ENCODE results near the gene ZC3H10. TPM values are rescaled to one million over a fixed set of nuclear protein-coding genes. Genes with fewer than 3 reads are reported as not detected.
A peak's percentile ranks its signal among the peaks of the same experiment; 100 is the strongest.

The ZC3H10 gene
- total and polyA plus RNA-seq, 2 of the 13 experiments (the other 11 are each of a cell fraction or from before 2014, with no cell fraction given): 0.70 to 2.3 TPM

DNA sequence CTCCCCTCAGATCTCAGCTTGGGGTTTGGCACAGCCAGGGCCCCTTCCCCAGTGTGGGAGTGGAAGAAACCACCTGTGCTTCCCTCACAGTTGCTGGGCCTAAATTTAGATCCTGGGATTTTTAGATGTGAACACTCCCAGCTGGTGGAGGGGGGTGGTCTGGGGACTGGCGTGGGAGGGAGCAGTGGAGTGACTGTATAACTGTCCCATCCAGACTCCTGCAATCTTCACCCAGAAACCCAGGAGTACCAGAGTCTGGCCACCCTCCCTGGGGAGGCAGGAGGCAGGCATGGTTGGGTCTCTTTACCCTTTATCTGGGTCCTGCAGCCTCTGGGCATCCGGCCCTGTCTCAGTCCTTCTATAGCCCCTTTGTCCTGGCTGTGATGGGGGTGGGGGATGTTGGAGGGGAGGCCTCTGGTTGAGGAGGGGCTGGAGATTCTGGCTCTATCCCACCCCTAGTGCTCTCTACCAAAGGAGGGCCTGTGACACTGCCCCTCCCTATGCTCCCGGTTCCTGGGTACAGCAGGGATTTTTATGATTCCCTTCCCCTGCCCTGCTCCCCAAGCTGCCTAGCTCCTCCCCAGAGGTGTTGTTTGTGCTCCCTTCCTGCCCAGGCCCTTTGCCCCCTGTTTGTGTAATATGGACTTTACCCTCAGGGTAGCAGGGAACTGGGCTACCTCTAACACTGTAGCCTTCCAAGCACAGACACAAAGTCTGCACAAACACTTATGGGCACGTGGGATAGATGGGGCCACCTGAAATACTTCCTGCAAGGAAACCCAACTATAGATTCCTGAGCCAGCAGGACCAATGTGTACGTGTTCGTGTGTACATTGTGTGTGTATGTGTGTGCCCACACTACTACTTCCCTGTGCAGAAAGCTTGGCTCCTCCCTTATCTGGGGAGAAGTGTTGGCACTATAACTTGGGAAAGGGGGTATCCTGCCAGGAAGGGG lies 36.4 kb upstream of the ZC3H10 start (continued):
- peak; percentile 81; the same call in 1 of the 2 replicates for TF ChIP-seq ZNF138 (CRISPR knock-in tag; IDR thresholded peaks at IDR 0.05; ENCODE audit: low read depth)
- TF ChIP-seq NFIC (IDR thresholded peaks at IDR 0.05; ENCODE audit: low read length): peak; percentile 91
- TF ChIP-seq ELF1 (CRISPR knock-in tag; IDR thresholded peaks at IDR 0.05): peak; percentile 89
- TF ChIP-seq TP53 (CRISPR knock-in tag; conservative IDR thresholded peaks at IDR 0.05): 0 out of 2 replicates have a peak, but pooled peaks have one; percentile 58
- TF ChIP-seq SIX1 (CRISPR knock-in tag; IDR thresholded peaks at IDR 0.05; ENCODE audit: borderline replicate concordance): peak; percentile 89; the same call in 1 of the 2 replicates
- TF ChIP-seq, protein P1, sequence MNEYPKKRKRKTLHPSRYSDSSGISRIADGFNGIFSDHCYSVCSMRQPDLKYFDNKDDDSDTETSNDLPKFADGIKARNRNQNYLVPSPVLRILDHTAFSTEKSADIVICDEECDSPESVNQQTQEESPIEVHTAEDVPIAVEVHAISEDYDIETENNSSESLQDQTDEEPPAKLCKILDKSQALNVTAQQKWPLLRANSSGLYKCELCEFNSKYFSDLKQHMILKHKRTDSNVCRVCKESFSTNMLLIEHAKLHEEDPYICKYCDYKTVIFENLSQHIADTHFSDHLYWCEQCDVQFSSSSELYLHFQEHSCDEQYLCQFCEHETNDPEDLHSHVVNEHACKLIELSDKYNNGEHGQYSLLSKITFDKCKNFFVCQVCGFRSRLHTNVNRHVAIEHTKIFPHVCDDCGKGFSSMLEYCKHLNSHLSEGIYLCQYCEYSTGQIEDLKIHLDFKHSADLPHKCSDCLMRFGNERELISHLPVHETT (CRISPR knock-in tag; conservative IDR thresholded peaks at IDR 0.05): peak; percentile 90; the same call in 1 of the 2 replicates
- peak; percentile 92 for TF ChIP-seq ZMYM2 (CRISPR knock-in tag; IDR thresholded peaks at IDR 0.05)
- TF ChIP-seq, protein P2, sequence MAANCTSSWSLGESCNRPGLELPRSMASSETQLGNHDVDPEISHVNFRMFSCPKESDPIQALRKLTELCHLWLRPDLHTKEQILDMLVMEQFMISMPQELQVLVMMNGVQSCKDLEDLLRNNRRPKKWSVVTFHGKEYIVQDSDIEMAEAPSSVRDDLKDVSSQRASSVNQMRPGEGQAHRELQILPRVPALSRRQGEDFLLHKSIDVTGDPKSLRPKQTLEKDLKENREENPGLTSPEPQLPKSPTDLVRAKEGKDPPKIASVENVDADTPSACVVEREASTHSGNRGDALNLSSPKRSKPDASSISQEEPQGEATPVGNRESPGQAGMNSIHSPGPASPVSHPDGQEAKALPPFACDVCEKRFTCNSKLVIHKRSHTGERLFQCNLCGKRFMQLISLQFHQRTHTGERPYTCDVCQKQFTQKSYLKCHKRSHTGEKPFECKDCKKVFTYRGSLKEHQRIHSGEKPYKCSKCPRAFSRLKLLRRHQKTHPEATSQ (CRISPR knock-in tag; IDR thresholded peaks at IDR 0.05; ENCODE audit: borderline replicate concordance): no peak; the same call in 1 of the 2 replicates
- TF ChIP-seq, protein P3, sequence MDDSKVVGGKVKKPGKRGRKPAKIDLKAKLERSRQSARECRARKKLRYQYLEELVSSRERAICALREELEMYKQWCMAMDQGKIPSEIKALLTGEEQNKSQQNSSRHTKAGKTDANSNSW (CRISPR knock-in tag; IDR thresholded peaks at IDR 0.05; ENCODE audit: borderline replicate concordance): no peak
- no peak; the same call in 1 of the 2 replicates for TF ChIP-seq ZNF724P (CRISPR knock-in tag; IDR thresholded peaks at IDR 0.05; ENCODE audit: borderline replicate concordance)
- TF ChIP-seq TAF15 (IDR thresholded peaks at IDR 0.05; ENCODE audit: low read depth, low read length, poor library complexity, severe bottlenecking): no peak
- TF ChIP-seq MED13 (CRISPR knock-in tag; IDR thresholded peaks at IDR 0.05): peak; percentile 88; the same call in 1 of the 2 replicates
- TF ChIP-seq KDM3A (CRISPR knock-in tag; IDR thresholded peaks at IDR 0.05; ENCODE audit: low read depth): peak; percentile 94; the same call in 1 of the 2 replicates
- peak; percentile 84; the same call in 1 of the 2 replicates for TF ChIP-seq KMT2B (CRISPR knock-in tag; IDR thresholded peaks at IDR 0.05)
- peak; percentile 90 to 96 for TF ChIP-seq NR2F1 (CRISPR knock-in tag; IDR thresholded peaks at IDR 0.05)
- peak; percentile 93; the same call in 1 of the 2 replicates for TF ChIP-seq ZBTB3 (CRISPR knock-in tag; IDR thresholded peaks at IDR 0.05; ENCODE audit: borderline replicate concordance, low read depth)
- no peak for TF ChIP-seq MLLT10 (CRISPR knock-in tag; IDR thresholded peaks at IDR 0.05)
- peak; percentile 98 for TF ChIP-seq GATAD2A (CRISPR knock-in tag; IDR thresholded peaks at IDR 0.05)
- TF ChIP-seq GZF1 (CRISPR knock-in tag; IDR thresholded peaks at IDR 0.05): 0 out of 2 replicates have a peak, but pooled peaks have one; percentile 48
- peak; percentile 83 for TF ChIP-seq SIX4 (CRISPR knock-in tag; IDR thresholded peaks at IDR 0.05)
- peak; percentile 50 for TF ChIP-seq ZFY (CRISPR knock-in tag; IDR thresholded peaks at IDR 0.05)
- no peak for TF ChIP-seq ATF7 (IDR thresholded peaks at IDR 0.05)
- TF ChIP-seq ATF7 (CRISPR knock-in tag; IDR thresholded peaks at IDR 0.05): peak; percentile 89
- TF ChIP-seq ZNF101 (CRISPR knock-in tag; IDR thresholded peaks at IDR 0.05; ENCODE audit: borderline replicate concordance, low read depth): 0 out of 2 replicates have a peak, but pooled peaks have one; percentile 52
- TF ChIP-seq, protein P4, sequence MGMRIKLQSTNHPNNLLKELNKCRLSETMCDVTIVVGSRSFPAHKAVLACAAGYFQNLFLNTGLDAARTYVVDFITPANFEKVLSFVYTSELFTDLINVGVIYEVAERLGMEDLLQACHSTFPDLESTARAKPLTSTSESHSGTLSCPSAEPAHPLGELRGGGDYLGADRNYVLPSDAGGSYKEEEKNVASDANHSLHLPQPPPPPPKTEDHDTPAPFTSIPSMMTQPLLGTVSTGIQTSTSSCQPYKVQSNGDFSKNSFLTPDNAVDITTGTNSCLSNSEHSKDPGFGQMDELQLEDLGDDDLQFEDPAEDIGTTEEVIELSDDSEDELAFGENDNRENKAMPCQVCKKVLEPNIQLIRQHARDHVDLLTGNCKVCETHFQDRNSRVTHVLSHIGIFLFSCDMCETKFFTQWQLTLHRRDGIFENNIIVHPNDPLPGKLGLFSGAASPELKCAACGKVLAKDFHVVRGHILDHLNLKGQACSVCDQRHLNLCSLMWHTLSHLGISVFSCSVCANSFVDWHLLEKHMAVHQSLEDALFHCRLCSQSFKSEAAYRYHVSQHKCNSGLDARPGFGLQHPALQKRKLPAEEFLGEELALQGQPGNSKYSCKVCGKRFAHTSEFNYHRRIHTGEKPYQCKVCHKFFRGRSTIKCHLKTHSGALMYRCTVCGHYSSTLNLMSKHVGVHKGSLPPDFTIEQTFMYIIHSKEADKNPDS (CRISPR knock-in tag; IDR thresholded peaks at IDR 0.05): peak; percentile 88; the same call in 1 of the 2 replicates

Measured in HepG2 (cell line).